Endothelial cell (in vitro differentiated cells): Measurements from ENCODE around the gene PSMD5. TPM values are rescaled to one million over a fixed set of nuclear protein-coding genes. Genes with fewer than 3 reads are reported as not detected.

Experiments used
- DNase-seq: peaks from one replicate; pipeline ENCODE4 v3.0.0; 2021; ENCODE audit warnings: low spot score
- H3K27ac Mint-ChIP-seq: one replicate; pipeline ENCODE4 v1.8.0; 2021; ENCODE audit warnings: mixed read lengths, inconsistent platforms; ENCODE audit not compliant: unreplicated experiment
- H3K27me3 Mint-ChIP-seq: one replicate; pipeline ENCODE4 v1.8.0; 2021; ENCODE audit warnings: mild to moderate bottlenecking, moderate library complexity, mixed read lengths, inconsistent platforms; ENCODE audit not compliant: unreplicated experiment
- H3K36me3 Mint-ChIP-seq: one replicate; pipeline ENCODE4 v1.8.0; 2021; ENCODE audit warnings: mild to moderate bottlenecking, low read depth, mixed read lengths, inconsistent platforms; ENCODE audit not compliant: unreplicated experiment
- H3K4me1 Mint-ChIP-seq: one replicate; pipeline ENCODE4 v1.8.0; 2021; ENCODE audit warnings: mild to moderate bottlenecking, mixed read lengths, inconsistent platforms; ENCODE audit not compliant: unreplicated experiment
- H3K4me3 Mint-ChIP-seq: one replicate; pipeline ENCODE4 v1.8.0; 2021; ENCODE audit warnings: mild to moderate bottlenecking, mixed read lengths, inconsistent platforms; ENCODE audit not compliant: unreplicated experiment
- H3K9me3 Mint-ChIP-seq: one replicate; pipeline ENCODE4 v1.8.0; 2021; ENCODE audit warnings: mixed read lengths, inconsistent platforms; ENCODE audit not compliant: unreplicated experiment
- CTCF ChIP-seq: fragments of 200-600 bp; sonication (generic); IDR thresholded peaks from one replicate; pipeline ENCODE4 v1.5.0; 2021; ENCODE audit warnings: antibody characterized with exemption; ENCODE audit not compliant: unreplicated experiment
- total RNA-seq: library from RNA; stranded (reverse); fragmentation: NEBNext Ultra II Directional; extraction: Animal tissue kit (Norgen Biotek cat#: 25700); gene quantifications from one replicate; pipeline ENCODE4 v1.2.1, GENCODE V29; 2021; ENCODE audit not compliant: unreplicated experiment

Gene PSMD5
- total RNA-seq, 1 donor from 2014 or later, result 42.9 TPM

GRCh38 chr9:120845255-120845654 lies 2.5 kb upstream of the PSMD5 start:
- TF ChIP-seq CTCF, result no peak
- Mint-ChIP-seq H3K27me3 (no peaks in the 10 kb centered on the region), H3K9me3 (no peaks in the 10 kb centered on the region), H3K36me3 (peaks cover 4% of the 10 kb centered on the region), H3K4me3 (no peak overlapping the region), H3K27ac (no peak overlapping the region), H3K4me1 (peaks cover 31% of the 10 kb centered on the region)
- no peak for DNase-seq

- Mint-ChIP-seq H3K27me3 (no peaks in the 10 kb centered on the region), H3K36me3 (peaks cover 7% of the 10 kb centered on the region), H3K4me3 (peak overlapping the region; percentile 98), H3K27ac (peak overlapping the region; percentile 88), H3K9me3 (no peaks in the 10 kb centered on the region), H3K4me1 (peaks cover 19% of the 10 kb centered on the region)
- no peak for DNase-seq
- TF ChIP-seq CTCF, result no peak
Observed at GRCh38 chr9:120841930-120842684, 615 bp downstream of the PSMD5 start.

- H3K27me3 Mint-ChIP-seq, result no peaks in the 10 kb centered on the region
- no peak for DNase-seq
- H3K9me3 Mint-ChIP-seq, result no peaks in the 10 kb centered on the region
- peaks cover 13% of the 10 kb centered on the region for H3K4me1 Mint-ChIP-seq
- H3K27ac Mint-ChIP-seq, result no peak overlapping the region
- TF ChIP-seq CTCF, result no peak
- no peak overlapping the region for H3K4me3 Mint-ChIP-seq
- H3K36me3 Mint-ChIP-seq, result peaks cover 7% of the 10 kb centered on the region
Observed at GRCh38 chr9:120839146-120839545, 3.6 kb downstream of the PSMD5 start.

GRCh38 chr9:120837921-120838320 lies 4.8 kb downstream of the PSMD5 start:
- no peaks in the 10 kb centered on the region for H3K9me3 Mint-ChIP-seq
- no peaks in the 10 kb centered on the region for H3K27me3 Mint-ChIP-seq
- H3K36me3 Mint-ChIP-seq, result peaks cover 9% of the 10 kb centered on the region
- H3K4me3 Mint-ChIP-seq, result no peak overlapping the region
- DNase-seq, result no peak
- TF ChIP-seq CTCF, result no peak
- H3K27ac Mint-ChIP-seq, result peak overlapping the region; percentile 9
- H3K4me1 Mint-ChIP-seq, result peaks cover 9% of the 10 kb centered on the region

GRCh38 chr9:120833325-120833724 lies 9.4 kb downstream of the PSMD5 start:
- Mint-ChIP-seq H3K9me3 (no peaks in the 10 kb centered on the region), H3K4me3 (no peak overlapping the region), H3K27me3 (peaks cover 1% of the 10 kb centered on the region), H3K27ac (no peak overlapping the region), H3K4me1 (no peaks in the 10 kb centered on the region), H3K36me3 (peaks cover 22% of the 10 kb centered on the region)
- TF ChIP-seq CTCF, result no peak
- no peak for DNase-seq
